Rectal smooth muscle tissue (tissue), 1 donor: ENCODE results near the gene RTL10.

Experiments used
- H3K27ac ChIP-seq: one replicate; pipeline ENCODE4 v1.7.0; 2013; ENCODE audit warnings: low read depth, low read length, inconsistent platforms
- H3K27me3 ChIP-seq: one replicate; pipeline ENCODE4 v1.7.0; 2013; ENCODE audit warnings: low read length; ENCODE audit not compliant: control insufficient read depth, insufficient read depth
- H3K36me3 ChIP-seq: one replicate; pipeline ENCODE4 v1.7.0; 2013; ENCODE audit warnings: low read length; ENCODE audit not compliant: control insufficient read depth, insufficient read depth
- H3K4me1 ChIP-seq: one replicate; pipeline ENCODE4 v1.7.0; 2013; ENCODE audit warnings: low read length; ENCODE audit not compliant: control insufficient read depth, insufficient read depth
- H3K4me3 ChIP-seq: one replicate; pipeline ENCODE4 v1.7.0; 2013; ENCODE audit warnings: low read length
- H3K9ac ChIP-seq: one replicate; pipeline ENCODE4 v1.7.0; 2013; ENCODE audit warnings: low read length

RTL10 gene

DNA sequence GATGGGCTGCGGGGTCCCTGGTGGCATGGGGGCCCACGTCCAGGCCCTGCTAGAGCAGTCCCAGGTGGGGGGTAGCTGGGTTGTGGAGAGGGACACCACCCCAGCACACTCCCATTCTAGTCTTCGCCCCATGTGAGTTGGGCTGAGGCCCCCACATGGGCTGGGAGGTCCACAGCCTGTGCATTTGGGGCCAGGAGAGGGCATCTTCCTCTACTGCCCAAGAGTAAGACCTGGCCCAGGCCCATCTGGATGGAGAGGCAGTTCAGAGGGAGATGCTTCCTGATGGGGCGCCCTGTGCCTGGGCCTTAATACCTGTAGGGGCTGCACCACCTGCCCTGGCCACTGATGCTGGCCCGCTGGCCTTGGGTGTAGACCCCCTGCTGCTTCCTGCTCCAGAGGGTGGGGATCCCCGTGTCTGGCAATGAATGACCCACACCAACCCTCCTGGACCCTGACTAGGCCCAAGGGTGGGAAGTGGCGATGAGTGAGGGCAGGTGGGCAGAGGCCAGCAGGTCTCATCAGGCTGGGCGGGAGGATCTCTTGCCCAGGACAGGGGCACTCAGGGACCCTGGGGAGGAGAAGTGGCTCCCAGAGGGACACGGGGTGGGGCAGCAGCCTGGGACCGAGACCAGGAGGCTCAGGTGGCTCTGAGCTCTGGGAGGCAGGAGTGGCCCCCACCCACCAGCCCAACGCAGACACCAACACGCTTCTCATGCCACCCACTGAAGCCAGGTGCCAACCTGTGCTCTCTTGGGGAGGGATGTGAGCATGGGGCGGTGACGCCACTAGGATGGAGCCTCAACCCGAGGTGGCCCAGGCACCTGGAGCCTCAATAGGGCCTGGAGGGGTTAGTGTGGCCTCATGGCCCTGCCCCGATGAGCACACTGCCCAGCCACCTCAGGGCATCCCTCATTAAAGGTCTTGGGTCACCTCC is 17.4 kb upstream of the RTL10 start:
- Histone ChIP-seq H3K4me1 (no peaks in the 10 kb centered on the region), H3K36me3 (no peaks in the 10 kb centered on the region), H3K9ac (no peak overlapping the region), H3K4me3 (no peak overlapping the region), H3K27ac (no peak overlapping the region), H3K27me3 (no peaks in the 10 kb centered on the region)

DNA sequence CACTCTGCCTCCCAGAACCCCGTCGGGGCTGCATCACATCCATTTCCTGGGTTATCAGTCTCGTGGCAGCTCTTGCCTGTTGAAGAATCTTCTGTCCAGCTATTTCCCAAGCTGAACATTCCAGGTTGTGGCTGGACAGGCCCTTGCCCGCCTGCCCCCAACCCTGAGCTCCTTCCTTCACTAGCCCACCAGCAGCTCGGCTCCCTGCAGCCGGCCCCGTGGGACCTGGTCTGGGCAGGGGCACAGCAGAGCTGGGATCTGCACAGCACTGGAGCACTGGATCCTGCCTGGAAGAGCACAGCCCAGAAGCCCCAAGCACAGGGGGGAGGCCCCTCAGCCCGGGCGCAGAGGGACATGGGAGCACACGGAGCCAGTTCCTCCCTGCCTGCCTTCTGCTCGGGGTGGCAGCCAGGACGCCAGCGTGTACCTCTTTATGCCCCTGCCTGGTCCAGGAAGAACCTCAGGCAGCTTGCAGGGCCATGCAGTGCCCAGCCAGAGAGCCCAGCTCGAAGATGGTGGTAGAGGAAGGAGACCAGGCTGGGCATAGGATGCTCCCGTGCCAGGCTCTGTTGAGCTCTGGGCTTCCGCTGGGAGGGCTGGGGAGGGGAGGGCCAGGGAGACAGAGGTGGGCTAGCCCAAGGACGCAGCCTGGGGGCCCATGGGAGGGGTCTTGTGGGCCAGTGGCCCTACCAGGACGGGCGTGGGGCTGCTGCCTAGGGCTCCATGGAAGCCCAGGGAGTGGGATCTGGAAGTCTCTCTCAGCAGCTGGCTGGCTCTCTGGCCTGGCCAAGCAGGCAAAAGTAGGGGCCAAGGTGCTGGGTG is 16.6 kb upstream of the RTL10 start:
- no peak overlapping the region for H3K27ac ChIP-seq
- no peak overlapping the region for H3K4me3 ChIP-seq
- H3K9ac ChIP-seq: no peak overlapping the region
- H3K27me3 ChIP-seq: no peaks in the 10 kb centered on the region
- H3K4me1 ChIP-seq: no peaks in the 10 kb centered on the region
- no peaks in the 10 kb centered on the region for H3K36me3 ChIP-seq

DNA sequence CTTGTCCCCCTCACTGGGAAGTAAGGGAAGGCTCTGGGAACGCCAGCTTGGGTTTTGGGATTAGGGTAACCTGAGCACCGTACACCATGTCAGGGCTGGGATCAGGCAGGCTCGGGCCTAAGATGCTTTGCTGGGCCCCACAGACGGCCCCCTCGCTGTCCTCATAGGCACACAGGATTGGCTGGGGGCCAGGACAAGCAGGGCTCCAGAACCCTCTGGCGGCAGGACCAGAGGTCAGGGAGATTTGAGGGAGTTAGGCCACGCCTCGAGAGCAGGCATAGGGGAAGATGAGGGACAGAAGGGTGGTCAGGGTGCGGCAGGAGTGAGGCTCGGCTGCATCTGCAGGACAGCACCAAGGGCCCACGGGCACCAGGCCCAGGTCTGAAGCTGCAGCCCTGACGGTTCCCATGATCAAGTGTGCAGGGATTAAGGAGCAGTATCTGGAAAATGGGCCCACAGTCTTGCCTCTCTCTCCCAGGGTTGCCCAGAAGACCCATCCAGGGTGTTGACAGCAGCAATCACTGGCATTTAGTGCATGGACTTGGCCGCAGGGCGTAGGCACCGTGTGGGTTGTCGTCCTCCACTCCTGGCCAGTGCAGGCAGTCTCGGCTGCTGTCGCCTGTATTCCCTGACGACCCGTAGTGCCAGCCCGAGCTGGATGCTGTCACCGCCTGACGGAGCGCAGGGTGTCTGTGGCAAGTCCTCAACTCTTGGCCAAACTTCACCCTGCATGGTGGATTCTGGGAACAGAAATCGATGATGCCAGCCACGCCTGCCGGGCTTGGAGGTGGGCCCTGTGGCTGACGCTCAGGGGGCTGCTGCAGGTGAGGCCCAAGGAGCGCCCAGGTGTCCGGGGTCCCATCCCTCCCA is 15.7 kb upstream of the RTL10 start:
- Histone ChIP-seq H3K9ac (no peak overlapping the region), H3K36me3 (no peaks in the 10 kb centered on the region), H3K4me3 (no peak overlapping the region), H3K4me1 (no peaks in the 10 kb centered on the region), H3K27ac (no peak overlapping the region), H3K27me3 (no peaks in the 10 kb centered on the region)

DNA sequence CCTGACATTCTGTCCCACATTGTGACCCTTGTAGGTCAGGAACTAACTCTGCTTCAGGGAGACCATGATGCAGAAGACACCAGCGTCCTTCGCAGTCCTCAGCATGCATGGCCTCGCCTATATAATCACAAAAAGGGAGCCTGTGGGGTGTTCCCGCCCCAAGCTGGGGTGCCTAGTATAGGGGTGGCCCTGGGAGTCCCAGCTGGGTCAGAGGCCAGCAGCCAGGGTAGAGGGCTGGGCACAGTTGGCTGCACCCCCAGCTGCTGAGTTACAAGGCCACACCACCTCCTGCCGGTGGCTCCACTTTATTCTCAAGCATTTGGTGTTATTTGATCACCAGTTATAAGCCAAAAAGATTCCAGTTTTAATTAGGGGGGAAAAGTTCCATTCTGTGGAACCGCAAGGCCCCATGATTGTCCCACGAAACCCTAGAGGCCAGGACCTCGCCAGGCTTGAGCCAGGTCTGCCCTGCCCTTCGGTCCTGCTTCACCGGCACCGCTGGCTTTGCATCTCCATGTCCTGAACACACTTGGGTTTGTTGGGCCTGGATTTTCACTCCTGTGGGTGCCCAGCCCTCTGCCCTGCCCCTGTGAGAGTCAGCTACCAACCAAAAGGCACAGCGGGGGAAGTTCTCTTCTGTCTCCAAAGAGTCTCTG is 15.0 kb upstream of the RTL10 start:
- H3K27me3 ChIP-seq: no peaks in the 10 kb centered on the region
- H3K9ac ChIP-seq: no peak overlapping the region
- H3K4me1 ChIP-seq: no peaks in the 10 kb centered on the region
- no peak overlapping the region for H3K4me3 ChIP-seq
- H3K36me3 ChIP-seq: no peaks in the 10 kb centered on the region
- no peak overlapping the region for H3K27ac ChIP-seq

DNA sequence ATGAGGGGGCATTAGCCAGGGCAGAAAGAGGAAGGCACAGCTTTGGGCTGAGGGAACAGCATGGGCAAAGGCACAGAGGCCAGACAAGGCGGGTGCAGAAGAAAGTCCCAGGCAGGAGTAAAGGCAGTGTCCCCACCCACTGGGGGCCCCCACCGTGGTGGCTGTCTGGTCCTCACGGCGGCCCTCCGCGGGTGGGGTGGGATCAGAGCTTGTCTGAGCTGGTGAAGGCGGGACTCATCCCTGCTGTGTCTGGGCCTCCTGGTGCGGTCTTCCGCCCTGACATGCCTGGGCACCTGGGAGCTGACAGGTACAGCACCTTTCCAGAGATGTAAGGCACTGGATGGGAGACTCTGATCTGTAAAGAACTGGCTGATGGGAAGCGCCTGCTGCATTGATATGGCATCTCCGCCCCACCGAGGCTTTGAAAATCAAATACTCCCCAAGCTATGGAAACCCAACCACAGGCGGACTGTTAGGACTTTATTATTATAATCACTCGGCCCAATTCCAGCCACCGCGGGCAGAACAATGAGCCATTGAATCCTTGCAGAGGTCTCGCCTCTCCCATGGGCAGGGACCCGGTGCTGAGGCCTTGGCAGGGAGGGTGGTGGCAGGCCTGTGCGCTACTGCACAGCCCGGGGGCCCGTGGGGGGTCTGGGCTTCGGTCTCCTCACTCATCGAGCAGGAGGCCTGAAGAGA is 14.2 kb upstream of the RTL10 start:
- Histone ChIP-seq H3K36me3 (no peaks in the 10 kb centered on the region), H3K4me3 (no peak overlapping the region), H3K27me3 (no peaks in the 10 kb centered on the region), H3K27ac (no peak overlapping the region), H3K9ac (no peak overlapping the region), H3K4me1 (no peaks in the 10 kb centered on the region)

- Histone ChIP-seq H3K9ac (no peak overlapping the region), H3K27me3 (no peaks in the 10 kb centered on the region), H3K4me1 (no peaks in the 10 kb centered on the region), H3K36me3 (no peaks in the 10 kb centered on the region), H3K27ac (no peak overlapping the region), H3K4me3 (no peak overlapping the region)
Measured at GRCh38 chr22:19868333-19868732, 13.7 kb upstream of the RTL10 start.

GRCh38 chr22:19867617-19868016 is 12.9 kb upstream of the RTL10 start:
- H3K27ac ChIP-seq: no peak overlapping the region
- H3K36me3 ChIP-seq: no peaks in the 10 kb centered on the region
- H3K27me3 ChIP-seq: no peaks in the 10 kb centered on the region
- H3K9ac ChIP-seq: no peak overlapping the region
- H3K4me1 ChIP-seq: no peaks in the 10 kb centered on the region
- no peak overlapping the region for H3K4me3 ChIP-seq

- Histone ChIP-seq H3K4me1 (no peaks in the 10 kb centered on the region), H3K27me3 (no peaks in the 10 kb centered on the region), H3K36me3 (no peaks in the 10 kb centered on the region)
Measured at GRCh38 chr22:19866665-19867009, 12.0 kb upstream of the RTL10 start.

DNA sequence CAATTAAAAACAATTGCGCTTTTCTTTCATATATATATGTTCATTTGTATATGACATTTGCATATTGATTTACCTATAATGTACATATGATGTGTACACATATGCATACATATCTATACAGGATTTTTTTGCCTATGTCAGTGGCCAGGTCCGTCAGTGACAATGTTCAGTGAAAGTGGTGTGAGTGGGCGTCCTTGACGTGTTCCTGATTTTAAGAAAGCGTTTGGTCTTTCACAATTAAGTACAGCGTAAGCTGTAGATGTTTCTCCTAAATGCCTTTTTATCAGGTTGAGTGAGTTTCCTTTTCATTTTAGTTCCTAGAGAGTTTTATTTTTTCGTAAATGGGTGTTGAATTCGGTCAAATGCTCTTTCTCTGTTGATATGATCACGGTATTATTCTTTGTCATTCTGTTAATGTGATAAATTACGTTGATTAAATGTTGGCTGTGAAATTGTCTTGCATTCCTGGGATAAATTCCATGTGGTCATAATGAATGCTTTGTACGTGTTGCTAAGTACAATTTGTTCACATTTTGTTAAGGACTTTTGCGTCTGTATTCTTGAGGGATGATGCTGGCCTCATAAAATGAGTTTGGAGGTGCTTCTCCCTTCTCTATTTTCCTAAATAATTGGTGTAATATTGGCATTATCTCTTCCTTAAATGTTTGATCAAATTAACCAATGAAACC is 10.6 kb upstream of the RTL10 start:
- Histone ChIP-seq H3K27me3 (no peaks in the 10 kb centered on the region), H3K36me3 (no peaks in the 10 kb centered on the region), H3K27ac (no peak overlapping the region), H3K4me3 (no peak overlapping the region), H3K9ac (no peak overlapping the region), H3K4me1 (no peaks in the 10 kb centered on the region)

More at GRCh38 chr22:19866665-19867009, 12.0 kb upstream of the RTL10 start:
- no peak overlapping the region for H3K4me3 ChIP-seq
- no peak overlapping the region for H3K9ac ChIP-seq
- no peak overlapping the region for H3K27ac ChIP-seq

- no peak overlapping the region for H3K27ac ChIP-seq
Measured at GRCh38 chr22:19864538-19865106, 9.9 kb upstream of the RTL10 start.

DNA sequence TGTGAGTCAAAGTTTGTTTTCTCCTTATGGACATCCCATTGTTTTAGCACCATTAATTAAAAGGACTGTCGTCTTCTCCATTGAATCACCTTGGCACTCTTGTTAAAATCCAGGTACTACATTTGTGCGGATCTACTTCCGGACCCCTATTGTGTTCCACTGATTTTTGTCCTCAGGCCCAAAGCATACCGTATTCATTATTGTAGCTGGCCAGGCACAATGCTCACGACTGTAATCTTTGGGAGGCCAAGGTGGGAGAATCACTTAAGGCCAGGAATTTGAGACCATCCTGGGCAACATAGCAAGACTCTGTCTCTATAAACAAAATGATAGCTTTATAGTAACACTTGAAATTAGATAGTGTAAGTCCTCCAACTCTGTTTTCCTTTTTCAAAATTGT is 8.9 kb upstream of the RTL10 start:
- no peak overlapping the region for H3K4me3 ChIP-seq

More at GRCh38 chr22:19864538-19865106, 9.9 kb upstream of the RTL10 start:
- no peak overlapping the region for H3K9ac ChIP-seq
- H3K4me3 ChIP-seq: no peak overlapping the region
- no peaks in the 10 kb centered on the region for H3K4me1 ChIP-seq
- H3K27me3 ChIP-seq: no peaks in the 10 kb centered on the region
- no peaks in the 10 kb centered on the region for H3K36me3 ChIP-seq

More for the DNA sequence above, 8.9 kb upstream of the RTL10 start:
- Histone ChIP-seq H3K9ac (no peak overlapping the region), H3K27ac (no peak overlapping the region), H3K4me1 (no peaks in the 10 kb centered on the region), H3K36me3 (no peaks in the 10 kb centered on the region), H3K27me3 (no peaks in the 10 kb centered on the region)
